KMS-11 (cell line): ENCODE results near the gene DIAPH2.

ENCODE experiments used
- H2AFZ ChIP-seq: fragments of 200-600 bp; sonication (generic); 2 replicates; pipeline ENCODE4 v1.6.1; 2016; ENCODE audit warnings: antibody characterized with exemption, mixed run types, low read depth
- H3K27ac ChIP-seq: fragments of 200-600 bp; sonication (generic); 2 replicates; pipeline ENCODE4 v1.6.1; 2016; ENCODE audit warnings: mild to moderate bottlenecking, mixed run types
- H3K27me3 ChIP-seq: fragments of 200-600 bp; sonication (generic); 2 replicates; pipeline ENCODE4 v1.6.1; 2017; ENCODE audit warnings: mild to moderate bottlenecking, low read depth, mixed run types, moderate library complexity; ENCODE audit not compliant: insufficient read depth
- H3K36me3 ChIP-seq: fragments of 200-600 bp; sonication (generic); 2 replicates; pipeline ENCODE4 v1.6.1; 2017; ENCODE audit warnings: mild to moderate bottlenecking, mixed run types; ENCODE audit not compliant: insufficient read depth
- H3K4me1 ChIP-seq: fragments of 200-600 bp; sonication (generic); 2 replicates; pipeline ENCODE4 v1.6.1; 2016; ENCODE audit warnings: mild to moderate bottlenecking, low read depth, mixed run types; ENCODE audit not compliant: poor library complexity, severe bottlenecking
- H3K4me2 ChIP-seq: fragments of 200-600 bp; sonication (generic); 2 replicates; pipeline ENCODE4 v1.7.0; 2016; ENCODE audit warnings: mild to moderate bottlenecking, mixed run types
- H3K4me3 ChIP-seq: fragments of 200-600 bp; sonication (generic); IDR thresholded peaks from 2 replicates; pipeline ENCODE4 v1.6.1; 2017; ENCODE audit warnings: low read depth, low read length, mixed read lengths; ENCODE audit not compliant: insufficient read depth
- H3K79me2 ChIP-seq: fragments of 200-600 bp; sonication (generic); 2 replicates; pipeline ENCODE4 v1.6.1; 2016; ENCODE audit warnings: low read depth, mixed run types; ENCODE audit not compliant: insufficient read depth
- H3K9ac ChIP-seq: fragments of 200-600 bp; sonication (generic); 2 replicates; pipeline ENCODE4 v1.6.1; 2016; ENCODE audit warnings: mild to moderate bottlenecking, mixed run types
- H4K20me1 ChIP-seq: fragments of 200-600 bp; sonication (generic); 2 replicates; pipeline ENCODE4 v1.6.1; 2016; ENCODE audit warnings: mild to moderate bottlenecking, mixed run types; ENCODE audit not compliant: insufficient read depth
- TF ChIP-seq, protein P1 (sequence below): fragments of 200-600 bp; sonication (generic); conservative IDR thresholded peaks from 2 replicates; pipeline ENCODE4 v1.6.1; 2017; ENCODE audit warnings: low read depth, mild to moderate bottlenecking, antibody characterized with exemption, low read length, moderate library complexity, mixed read lengths

DIAPH2 gene

DNA sequence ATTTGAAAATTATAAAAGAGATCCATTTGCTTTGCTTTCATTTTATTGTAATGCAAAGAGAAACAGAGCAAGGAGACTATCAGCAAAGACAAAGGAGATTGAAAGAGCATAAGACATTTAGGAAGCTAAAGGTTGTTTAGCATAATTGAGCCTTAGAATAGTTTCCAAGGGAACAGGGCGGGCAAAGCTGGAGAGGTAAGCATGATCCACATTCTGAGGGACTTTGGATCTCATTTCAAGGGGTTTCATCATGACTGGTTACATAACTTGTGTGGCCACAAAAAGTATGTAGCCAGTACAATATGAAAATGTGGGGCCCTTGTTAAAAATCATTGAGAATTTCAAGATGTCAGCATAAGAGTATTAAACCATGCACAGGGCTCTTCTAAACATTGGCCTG, 605.6 kb downstream of the DIAPH2 start:
- Histone ChIP-seq H3K4me3 (no peak overlapping the region), H3K9ac (no peak overlapping the region), H3K79me2 (no peaks in the 10 kb centered on the region), H3K27ac (no peak overlapping the region), H3K27me3 (no peaks in the 10 kb centered on the region), H2AFZ (no peak overlapping the region), H4K20me1 (no peaks in the 10 kb centered on the region), H3K36me3 (no peaks in the 10 kb centered on the region), H3K4me1 (peaks cover 6% of the 10 kb centered on the region), H3K4me2 (no peak overlapping the region)
- TF ChIP-seq, protein P1, sequence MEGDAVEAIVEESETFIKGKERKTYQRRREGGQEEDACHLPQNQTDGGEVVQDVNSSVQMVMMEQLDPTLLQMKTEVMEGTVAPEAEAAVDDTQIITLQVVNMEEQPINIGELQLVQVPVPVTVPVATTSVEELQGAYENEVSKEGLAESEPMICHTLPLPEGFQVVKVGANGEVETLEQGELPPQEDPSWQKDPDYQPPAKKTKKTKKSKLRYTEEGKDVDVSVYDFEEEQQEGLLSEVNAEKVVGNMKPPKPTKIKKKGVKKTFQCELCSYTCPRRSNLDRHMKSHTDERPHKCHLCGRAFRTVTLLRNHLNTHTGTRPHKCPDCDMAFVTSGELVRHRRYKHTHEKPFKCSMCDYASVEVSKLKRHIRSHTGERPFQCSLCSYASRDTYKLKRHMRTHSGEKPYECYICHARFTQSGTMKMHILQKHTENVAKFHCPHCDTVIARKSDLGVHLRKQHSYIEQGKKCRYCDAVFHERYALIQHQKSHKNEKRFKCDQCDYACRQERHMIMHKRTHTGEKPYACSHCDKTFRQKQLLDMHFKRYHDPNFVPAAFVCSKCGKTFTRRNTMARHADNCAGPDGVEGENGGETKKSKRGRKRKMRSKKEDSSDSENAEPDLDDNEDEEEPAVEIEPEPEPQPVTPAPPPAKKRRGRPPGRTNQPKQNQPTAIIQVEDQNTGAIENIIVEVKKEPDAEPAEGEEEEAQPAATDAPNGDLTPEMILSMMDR: no peak

DNA sequence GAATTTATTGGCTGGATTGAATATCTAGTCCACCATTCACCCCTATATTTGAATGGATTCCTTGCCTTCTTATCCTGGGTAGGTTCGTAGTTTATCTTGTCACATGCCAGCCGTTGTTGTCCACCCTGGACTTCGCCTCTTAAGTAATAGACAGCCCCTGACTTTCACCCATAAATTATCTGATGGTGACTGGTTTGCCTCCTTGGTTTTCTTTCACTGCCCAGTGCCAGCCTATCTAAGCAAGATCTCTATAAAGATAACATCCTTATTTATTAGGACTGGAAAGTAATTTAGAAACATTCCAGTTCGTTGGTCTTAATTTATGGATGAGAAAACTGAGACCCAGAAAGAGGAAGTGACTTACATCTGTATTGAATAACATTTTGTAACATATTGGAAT, 609.4 kb downstream of the DIAPH2 start:
- no peak overlapping the region for H3K4me3 ChIP-seq
- H3K27ac ChIP-seq: no peak overlapping the region
- no peak overlapping the region for H2AFZ ChIP-seq
- H3K4me2 ChIP-seq: no peak overlapping the region
- TF ChIP-seq, protein P1: no peak
- H4K20me1 ChIP-seq: no peaks in the 10 kb centered on the region
- H3K79me2 ChIP-seq: no peaks in the 10 kb centered on the region
- no peaks in the 10 kb centered on the region for H3K27me3 ChIP-seq
- no peaks in the 10 kb centered on the region for H3K36me3 ChIP-seq
- H3K4me1 ChIP-seq: peaks cover 6% of the 10 kb centered on the region
- no peak overlapping the region for H3K9ac ChIP-seq

DNA sequence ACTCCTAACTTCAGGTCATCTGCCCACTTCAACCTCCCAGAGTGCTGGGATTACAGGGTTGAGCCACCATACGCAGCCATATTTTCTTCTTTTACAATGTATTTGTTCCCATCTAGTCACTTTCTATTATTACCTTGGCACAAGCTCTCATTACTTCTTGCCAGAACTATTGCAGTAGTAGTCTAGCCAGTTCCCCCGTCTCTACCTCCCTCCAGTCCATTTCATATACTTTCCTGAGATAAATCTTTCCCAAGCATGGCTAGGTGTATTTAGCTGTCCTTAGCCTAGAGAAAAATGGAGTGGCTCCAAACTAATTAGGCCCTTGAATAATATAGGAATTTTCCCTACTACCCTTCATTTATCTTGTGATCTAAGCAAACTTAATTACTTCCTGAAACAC, 611.3 kb downstream of the DIAPH2 start:
- Histone ChIP-seq H4K20me1 (no peaks in the 10 kb centered on the region), H3K4me3 (no peak overlapping the region), H3K79me2 (no peaks in the 10 kb centered on the region), H3K9ac (no peak overlapping the region), H2AFZ (no peak overlapping the region), H3K36me3 (no peaks in the 10 kb centered on the region), H3K27me3 (no peaks in the 10 kb centered on the region), H3K4me2 (no peak overlapping the region), H3K4me1 (no peaks in the 10 kb centered on the region), H3K27ac (no peak overlapping the region)
- TF ChIP-seq, protein P1: no peak

DNA sequence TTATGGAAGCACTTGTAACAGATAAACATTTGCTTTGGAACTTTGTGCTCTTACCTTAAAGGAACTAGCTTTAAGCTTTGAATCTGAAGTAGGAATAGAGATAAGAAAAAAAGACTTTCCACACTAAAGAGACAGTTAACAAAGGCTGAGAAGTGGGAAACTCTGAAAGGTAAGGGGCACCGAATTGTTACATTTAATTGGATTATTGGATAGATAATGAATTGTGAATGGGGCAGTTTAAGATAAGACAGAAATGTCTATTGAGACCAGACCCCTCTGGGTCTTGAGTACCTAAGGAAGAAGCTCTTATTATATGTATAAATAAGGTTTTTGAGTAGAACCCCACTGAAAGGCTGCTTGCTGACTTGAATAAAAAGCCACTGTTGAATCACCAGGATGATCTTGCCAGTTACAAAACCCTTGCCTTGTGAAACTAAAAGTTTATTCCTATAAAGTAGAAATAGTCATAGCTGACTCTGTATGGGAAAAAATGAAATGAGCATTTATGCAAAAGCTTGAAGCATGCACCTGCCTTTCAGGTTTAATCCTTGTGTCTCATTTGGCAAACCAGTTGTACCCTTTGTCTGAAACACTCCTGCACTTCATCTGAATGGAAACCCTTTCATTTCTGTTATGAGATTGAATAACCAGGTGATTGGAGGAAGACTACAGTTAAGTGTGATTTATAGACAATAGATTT, 622.3 kb downstream of the DIAPH2 start:
- H3K9ac ChIP-seq: no peak overlapping the region
- TF ChIP-seq, protein P1: no peak
- no peaks in the 10 kb centered on the region for H3K27me3 ChIP-seq
- H3K4me1 ChIP-seq: no peaks in the 10 kb centered on the region
- H4K20me1 ChIP-seq: no peaks in the 10 kb centered on the region
- no peak overlapping the region for H3K27ac ChIP-seq
- H2AFZ ChIP-seq: no peak overlapping the region
- H3K36me3 ChIP-seq: no peaks in the 10 kb centered on the region
- H3K4me3 ChIP-seq: no peak overlapping the region
- no peaks in the 10 kb centered on the region for H3K79me2 ChIP-seq
- no peak overlapping the region for H3K4me2 ChIP-seq
